WERI-Rb-1 (cell line): ENCODE measurements around the gene KREMEN2.

ENCODE experiments used
- DNase-seq: peaks from one replicate; pipeline ENCODE4 v3.0.0-alpha.2; 2020
- H3K27ac ChIP-seq: fragments of 250-450 bp; sonication (Bioruptor Pico); 2 replicates; pipeline ENCODE4 v1.5.1; 2020; ENCODE audit warnings: mild to moderate bottlenecking, moderate library complexity
- H3K27me3 ChIP-seq: fragments of 250-450 bp; sonication (Bioruptor Pico); 2 replicates; pipeline ENCODE4 v1.5.1; 2021; ENCODE audit warnings: mild to moderate bottlenecking, low read depth, moderate library complexity; ENCODE audit not compliant: insufficient read depth, severe bottlenecking
- H3K36me3 ChIP-seq: fragments of 250-450 bp; sonication (Bioruptor Pico); 2 replicates; pipeline ENCODE4 v1.5.1; 2020; ENCODE audit warnings: mild to moderate bottlenecking, moderate library complexity
- H3K4me3 ChIP-seq: 2 replicates; pipeline ENCODE4 v1.5.1; 2011; ENCODE audit warnings: low read depth, mild to moderate bottlenecking, control low read depth, low read length
- H3K9me3 ChIP-seq: fragments of 250-450 bp; sonication (Bioruptor Pico); 2 replicates; pipeline ENCODE4 v1.5.1; 2021; ENCODE audit warnings: mild to moderate bottlenecking, moderate library complexity; ENCODE audit not compliant: severe bottlenecking
- TF ChIP-seq, protein P1 (sequence below): IDR thresholded peaks from 2 replicates; pipeline ENCODE4 v1.5.1; 2011; ENCODE audit warnings: low read depth, mild to moderate bottlenecking, control low read depth, inconsistent platforms, low read length

Gene KREMEN2

DNA sequence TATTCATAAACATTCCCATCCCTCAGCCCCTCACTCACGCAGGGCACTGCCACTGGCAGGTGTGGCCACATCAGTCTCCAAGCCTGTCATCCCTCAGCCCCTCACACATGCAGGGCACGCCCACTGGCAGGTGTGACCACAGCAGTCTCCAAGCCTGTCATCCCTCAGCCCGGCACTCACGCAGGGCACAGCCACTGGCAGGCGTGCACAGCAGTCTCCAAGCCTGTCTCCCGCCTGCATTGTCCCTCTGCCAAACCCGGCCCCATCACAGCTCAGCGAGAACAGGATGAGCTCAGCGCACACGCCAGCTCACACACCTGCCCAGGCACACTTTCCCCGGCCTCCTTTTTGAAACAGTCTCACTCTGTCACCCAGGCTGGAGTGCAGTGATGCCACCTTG is 11.4 kb upstream of the KREMEN2 start:
- no peaks in the 10 kb centered on the region for H3K9me3 ChIP-seq
- no peak for DNase-seq

DNA sequence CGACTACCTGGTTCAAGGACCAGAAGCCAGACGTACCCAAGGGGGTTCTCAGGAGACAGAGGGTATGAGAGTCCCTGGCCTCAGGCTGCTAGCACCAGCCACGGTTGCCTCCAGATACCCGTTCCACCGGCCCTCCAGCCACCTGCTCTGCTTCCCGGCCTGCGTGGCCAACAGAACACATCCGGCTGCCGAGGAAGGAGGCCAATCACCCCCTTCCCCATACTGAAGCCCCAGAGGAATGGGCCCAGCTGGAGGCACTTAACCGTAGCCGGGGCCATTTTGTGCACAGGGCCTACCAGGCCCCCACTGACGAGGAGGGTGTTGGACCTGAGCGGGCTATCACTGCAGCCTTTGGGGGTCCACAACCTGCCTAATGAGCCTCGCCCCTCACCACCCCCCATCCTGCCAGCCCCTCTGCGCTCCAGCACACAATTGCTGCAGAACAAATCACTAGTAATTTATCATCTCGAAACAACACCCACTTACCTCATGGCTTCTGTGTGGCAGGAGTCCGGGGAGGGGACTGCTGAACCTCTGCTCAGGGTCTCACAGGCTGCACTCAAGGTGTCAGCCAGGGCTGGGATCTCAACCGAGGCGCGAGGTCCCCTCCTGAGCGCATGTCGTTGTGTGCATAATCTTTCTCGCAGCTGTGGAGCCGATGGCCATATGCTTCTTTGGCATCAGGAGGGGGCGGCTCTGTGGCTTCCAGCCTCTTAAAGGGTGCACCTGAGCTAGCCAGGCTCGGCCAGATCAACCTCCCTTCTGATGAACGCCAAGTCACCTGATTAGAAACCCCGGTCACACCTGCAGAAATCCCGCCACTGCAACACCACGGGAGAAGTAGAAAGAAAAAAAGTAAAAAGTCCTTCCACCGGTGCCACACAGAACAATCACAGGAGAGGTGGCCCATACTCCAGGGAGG is 10.1 kb upstream of the KREMEN2 start:
- peak; percentile 88 for DNase-seq
- Histone ChIP-seq H3K27me3 (no peaks in the 10 kb centered on the region), H3K4me3 (peak overlapping the region; percentile 7; the same call in 1 of the 2 replicates), H3K27ac (peak overlapping the region; percentile 86), H3K9me3 (no peaks in the 10 kb centered on the region), H3K36me3 (peaks cover 4% of the 10 kb centered on the region)
- TF ChIP-seq, protein P1, sequence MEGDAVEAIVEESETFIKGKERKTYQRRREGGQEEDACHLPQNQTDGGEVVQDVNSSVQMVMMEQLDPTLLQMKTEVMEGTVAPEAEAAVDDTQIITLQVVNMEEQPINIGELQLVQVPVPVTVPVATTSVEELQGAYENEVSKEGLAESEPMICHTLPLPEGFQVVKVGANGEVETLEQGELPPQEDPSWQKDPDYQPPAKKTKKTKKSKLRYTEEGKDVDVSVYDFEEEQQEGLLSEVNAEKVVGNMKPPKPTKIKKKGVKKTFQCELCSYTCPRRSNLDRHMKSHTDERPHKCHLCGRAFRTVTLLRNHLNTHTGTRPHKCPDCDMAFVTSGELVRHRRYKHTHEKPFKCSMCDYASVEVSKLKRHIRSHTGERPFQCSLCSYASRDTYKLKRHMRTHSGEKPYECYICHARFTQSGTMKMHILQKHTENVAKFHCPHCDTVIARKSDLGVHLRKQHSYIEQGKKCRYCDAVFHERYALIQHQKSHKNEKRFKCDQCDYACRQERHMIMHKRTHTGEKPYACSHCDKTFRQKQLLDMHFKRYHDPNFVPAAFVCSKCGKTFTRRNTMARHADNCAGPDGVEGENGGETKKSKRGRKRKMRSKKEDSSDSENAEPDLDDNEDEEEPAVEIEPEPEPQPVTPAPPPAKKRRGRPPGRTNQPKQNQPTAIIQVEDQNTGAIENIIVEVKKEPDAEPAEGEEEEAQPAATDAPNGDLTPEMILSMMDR = no peak

More for the DNA sequence above, 11.4 kb upstream of the KREMEN2 start:
- TF ChIP-seq, protein P1 = no peak
- H3K4me3 ChIP-seq = no peak overlapping the region
- H3K27me3 ChIP-seq = no peaks in the 10 kb centered on the region
- H3K27ac ChIP-seq = no peak overlapping the region
- peaks cover 10% of the 10 kb centered on the region for H3K36me3 ChIP-seq

DNA sequence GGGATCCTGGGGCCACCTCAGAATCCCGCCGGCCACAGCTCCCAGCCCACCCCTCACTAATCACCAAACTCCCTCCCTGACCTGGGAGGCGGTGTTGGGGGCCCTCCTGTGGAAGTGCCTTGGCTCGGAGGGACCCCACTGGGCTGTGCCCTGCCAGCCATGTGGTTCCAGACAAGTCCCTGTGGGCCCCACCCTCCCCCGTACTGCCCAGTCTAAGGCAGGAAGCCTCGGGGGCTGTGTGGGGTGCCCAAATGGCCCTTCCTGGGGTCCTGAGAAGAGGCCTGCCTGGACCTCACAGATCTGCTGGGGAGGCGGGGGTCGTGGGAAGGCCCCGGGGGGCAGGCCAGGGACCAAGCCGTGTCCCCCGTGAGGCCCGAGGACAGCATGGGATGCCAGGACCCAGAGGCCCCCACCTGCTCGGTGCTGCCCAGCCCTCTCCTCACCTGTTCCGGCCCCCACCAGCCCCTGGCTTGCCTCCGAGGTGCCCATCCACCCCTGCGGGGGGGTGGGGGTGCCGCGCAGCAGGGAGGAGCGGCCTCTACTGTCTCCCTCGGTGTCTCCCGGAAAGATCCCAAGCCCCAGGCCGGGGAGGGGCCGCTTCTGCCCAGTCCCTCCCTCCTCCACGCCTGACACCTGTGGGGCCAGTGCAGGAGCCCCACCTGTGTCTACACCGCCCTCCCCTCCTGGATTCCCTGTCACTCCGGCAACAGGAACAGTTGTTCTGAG is 9.3 kb upstream of the KREMEN2 start:
- Histone ChIP-seq H3K27me3 (no peaks in the 10 kb centered on the region), H3K36me3 (no peaks in the 10 kb centered on the region), H3K4me3 (no peak overlapping the region), H3K27ac (peak overlapping the region; percentile 86), H3K9me3 (no peaks in the 10 kb centered on the region)
- TF ChIP-seq, protein P1 = no peak
- no peak for DNase-seq

DNA sequence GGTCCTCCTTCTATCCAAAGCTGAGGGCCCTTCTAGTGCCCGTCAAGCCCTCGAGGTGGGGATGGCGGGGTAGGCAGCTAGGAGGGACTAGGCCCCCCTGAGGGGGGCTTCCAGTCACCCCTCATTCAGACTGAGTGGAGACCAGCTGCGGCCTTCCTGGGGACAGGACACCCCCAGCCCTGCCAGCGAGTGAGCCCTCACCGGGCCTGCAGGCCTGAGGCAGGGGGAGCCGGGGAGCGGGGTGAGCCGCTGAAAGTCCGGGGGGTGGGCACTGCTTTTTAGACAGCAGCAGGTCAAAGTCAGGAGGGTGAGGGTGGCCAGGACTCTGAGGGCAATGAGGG is 8.7 kb upstream of the KREMEN2 start:
- DNase-seq = no peak
- Histone ChIP-seq H3K36me3 (no peaks in the 10 kb centered on the region), H3K4me3 (no peak overlapping the region), H3K27ac (peak overlapping the region; percentile 86), H3K9me3 (no peaks in the 10 kb centered on the region), H3K27me3 (no peaks in the 10 kb centered on the region)
- TF ChIP-seq, protein P1 = no peak

DNA sequence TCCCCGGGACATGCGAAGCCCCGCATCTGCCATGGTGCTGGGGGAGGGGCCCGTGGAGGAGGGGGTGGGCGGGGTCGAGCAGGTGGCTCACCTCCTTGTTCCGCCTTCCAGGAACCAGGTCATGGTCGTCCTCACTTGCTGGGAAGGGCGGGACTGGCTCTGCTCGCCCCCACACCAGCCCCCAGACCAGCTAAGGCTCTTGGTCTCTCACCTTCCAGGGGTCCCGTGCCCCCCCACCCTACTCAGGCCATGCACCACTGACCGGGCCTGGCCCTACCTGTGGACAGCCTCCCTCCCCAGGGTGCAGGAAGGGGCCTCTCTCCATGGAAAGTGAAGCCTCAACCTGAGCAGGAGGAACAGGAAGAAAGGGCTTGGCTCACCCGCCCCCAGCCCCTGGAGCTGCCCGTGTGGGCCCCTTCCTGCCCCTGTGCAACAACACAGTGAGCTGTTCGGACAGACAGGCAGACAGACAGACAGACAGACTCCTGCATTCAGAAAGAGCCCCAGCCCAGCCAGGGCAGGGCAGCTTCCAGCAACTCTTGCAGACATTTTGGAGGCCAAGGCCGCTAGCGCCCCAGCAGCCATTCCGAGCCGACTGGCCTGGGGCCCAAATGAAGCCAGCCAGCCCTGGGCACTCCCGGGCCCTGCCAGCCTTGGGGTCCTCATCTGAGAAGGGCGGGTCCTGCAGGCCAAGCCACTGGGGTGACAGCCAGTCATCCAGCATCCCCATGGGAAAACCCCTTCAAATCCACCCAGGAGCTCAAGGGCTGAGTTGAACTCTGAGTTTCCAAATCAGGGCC is 8.1 kb upstream of the KREMEN2 start:
- H3K9me3 ChIP-seq = no peaks in the 10 kb centered on the region
- no peak for DNase-seq
- TF ChIP-seq, protein P1 = no peak
- no peaks in the 10 kb centered on the region for H3K27me3 ChIP-seq
- H3K4me3 ChIP-seq = no peak overlapping the region
- peak overlapping the region; percentile 28; the same call in 1 of the 2 replicates for H3K27ac ChIP-seq
- no peaks in the 10 kb centered on the region for H3K36me3 ChIP-seq
